OCI-LY3 (cell line): ENCODE measurements around the gene PRKG2.

Experiments used
- EZH2phosphoT487 ChIP-seq: fragments of 200-600 bp; shearing (Covaris generic); IDR thresholded peaks from 2 replicates; pipeline ENCODE4 v1.6.1; 2018; ENCODE audit warnings: antibody characterized with exemption, mixed run types, low read depth
- TF ChIP-seq, protein P1 (sequence below): fragments of 200-600, 300-600 bp; sonication (generic); IDR thresholded peaks from 2 replicates; pipeline ENCODE4 v1.5.1; 2014; ENCODE audit warnings: antibody characterized with exemption, low read length, low read depth

DNA sequence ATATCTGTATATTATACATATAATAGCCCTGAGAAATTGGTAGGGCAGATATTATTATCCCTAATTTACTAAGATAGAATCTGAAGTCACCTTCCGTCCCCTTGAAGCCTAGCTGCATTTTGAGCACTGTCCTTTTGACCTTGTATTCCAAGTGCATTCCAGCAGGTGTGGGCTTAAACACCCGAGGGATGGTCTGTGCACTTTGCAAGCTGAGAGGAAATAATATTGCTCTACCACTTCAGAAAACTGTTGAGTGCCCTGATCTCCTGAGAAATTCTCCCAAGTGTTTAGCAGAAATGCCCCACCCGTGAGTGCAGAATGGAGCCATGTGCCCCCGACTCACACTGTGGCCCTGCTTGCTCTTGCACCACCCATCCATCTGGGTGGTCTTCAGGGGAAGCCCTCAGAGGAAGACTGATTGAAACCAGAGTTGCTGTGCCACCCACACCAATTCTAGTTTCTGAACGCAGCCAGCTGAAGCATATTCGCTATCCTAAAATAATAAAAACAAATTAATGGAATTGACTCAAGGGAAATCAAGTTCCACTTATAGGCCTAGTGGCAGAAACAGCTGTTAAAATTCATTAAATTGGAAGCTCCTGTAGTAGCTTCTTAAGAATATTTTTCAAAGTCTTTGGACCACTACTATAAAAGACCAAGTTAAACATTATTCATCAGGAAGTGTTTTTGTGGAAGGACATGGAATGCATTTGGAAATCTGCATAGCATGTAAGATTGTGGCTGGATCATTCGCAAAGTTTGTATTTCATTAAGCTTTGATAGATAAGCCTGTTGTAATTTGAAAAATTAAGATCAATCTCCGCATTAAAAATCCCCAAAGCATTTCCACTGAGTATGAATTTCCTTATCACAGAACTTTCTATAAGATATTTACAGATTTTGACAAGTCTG, 41.3 kb upstream of the PRKG2 start:
- TF ChIP-seq, protein P1, sequence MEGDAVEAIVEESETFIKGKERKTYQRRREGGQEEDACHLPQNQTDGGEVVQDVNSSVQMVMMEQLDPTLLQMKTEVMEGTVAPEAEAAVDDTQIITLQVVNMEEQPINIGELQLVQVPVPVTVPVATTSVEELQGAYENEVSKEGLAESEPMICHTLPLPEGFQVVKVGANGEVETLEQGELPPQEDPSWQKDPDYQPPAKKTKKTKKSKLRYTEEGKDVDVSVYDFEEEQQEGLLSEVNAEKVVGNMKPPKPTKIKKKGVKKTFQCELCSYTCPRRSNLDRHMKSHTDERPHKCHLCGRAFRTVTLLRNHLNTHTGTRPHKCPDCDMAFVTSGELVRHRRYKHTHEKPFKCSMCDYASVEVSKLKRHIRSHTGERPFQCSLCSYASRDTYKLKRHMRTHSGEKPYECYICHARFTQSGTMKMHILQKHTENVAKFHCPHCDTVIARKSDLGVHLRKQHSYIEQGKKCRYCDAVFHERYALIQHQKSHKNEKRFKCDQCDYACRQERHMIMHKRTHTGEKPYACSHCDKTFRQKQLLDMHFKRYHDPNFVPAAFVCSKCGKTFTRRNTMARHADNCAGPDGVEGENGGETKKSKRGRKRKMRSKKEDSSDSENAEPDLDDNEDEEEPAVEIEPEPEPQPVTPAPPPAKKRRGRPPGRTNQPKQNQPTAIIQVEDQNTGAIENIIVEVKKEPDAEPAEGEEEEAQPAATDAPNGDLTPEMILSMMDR: no peak
- TF ChIP-seq EZH2phosphoT487: no peak
